Keratinocyte (primary cell): ENCODE results near the gene CFHR4. TPM values are rescaled to one million over a fixed set of nuclear protein-coding genes. Genes with fewer than 3 reads are reported as not detected.

Experiments used
- DNase-seq: peaks from one replicate; pipeline ENCODE4 v3.0.0-alpha.2; 2011; ENCODE audit warnings: low read depth, missing footprints, low spot score
- FAIRE-seq: peaks from 2 replicates; lab custom pipeline; 2011; peaks lifted over from hg19 to GRCh38; lab: Jason Lieb, UNC
- H2AFZ ChIP-seq: 2 replicates; pipeline ENCODE4 v1.6.0; 2012; ENCODE audit warnings: low read length, control low read depth, inconsistent platforms; ENCODE audit not compliant: control insufficient read depth
- H3K27ac ChIP-seq: 2 replicates; pipeline ENCODE4 v1.5.1; 2011; ENCODE audit warnings: low read length; ENCODE audit not compliant: control insufficient read depth, insufficient read depth
- H3K27me3 ChIP-seq: 3 replicates; pipeline ENCODE4 v1.6.0; 2011; ENCODE audit warnings: low read length; ENCODE audit not compliant: control insufficient read depth, insufficient read depth; ENCODE audit errors: extremely low read depth
- H3K36me3 ChIP-seq, 2 experiments: 2 replicates in 1 of 2; 3 replicates in 1 of 2; pipeline ENCODE4 v1.5.1; 2011; ENCODE audit warnings: low read length in 2 of 2, mild to moderate bottlenecking in 1 of 2; ENCODE audit not compliant: control insufficient read depth in 2 of 2, insufficient read depth in 2 of 2; ENCODE audit errors: extremely low read depth in 1 of 2
- H3K4me1 ChIP-seq: 3 replicates; pipeline ENCODE4 v1.5.1; 2011; ENCODE audit warnings: low read length; ENCODE audit not compliant: control insufficient read depth, insufficient read depth; ENCODE audit errors: extremely low read depth
- H3K4me2 ChIP-seq: 3 replicates; pipeline ENCODE4 v1.6.0; 2011; ENCODE audit warnings: low read depth, low read length; ENCODE audit not compliant: control insufficient read depth, insufficient read depth; ENCODE audit errors: extremely low read depth
- H3K4me3 ChIP-seq, 3 experiments: fragments of 200-600 bp in 1 of 3; sonication (generic) in 1 of 3; 2 replicates in 2 of 3; 3 replicates in 1 of 3; pipeline ENCODE4 v1.5.1; 2011 to 2016; ENCODE audit warnings: low read length in 3 of 3, mild to moderate bottlenecking in 3 of 3, control low read depth in 2 of 3, inconsistent platforms in 1 of 3, low read depth in 1 of 3, mixed read lengths in 1 of 3, mixed run types in 1 of 3, moderate library complexity in 1 of 3; ENCODE audit not compliant: control insufficient read depth in 2 of 3, insufficient read depth in 2 of 3; ENCODE audit errors: extremely low read depth in 1 of 3
- H3K79me2 ChIP-seq: 2 replicates; pipeline ENCODE4 v1.6.0; 2012; ENCODE audit warnings: low read length; ENCODE audit not compliant: control insufficient read depth, insufficient read depth
- H3K9ac ChIP-seq: 3 replicates; pipeline ENCODE4 v1.6.0; 2011; ENCODE audit warnings: low read length; ENCODE audit not compliant: control insufficient read depth, insufficient read depth; ENCODE audit errors: extremely low read depth
- H3K9me1 ChIP-seq: 3 replicates; pipeline ENCODE4 v1.6.0; 2011; ENCODE audit warnings: low read length; ENCODE audit not compliant: control insufficient read depth, insufficient read depth; ENCODE audit errors: extremely low read depth
- H3K9me3 ChIP-seq: 2 replicates; pipeline ENCODE4 v1.5.1; 2012; ENCODE audit warnings: low read depth, low read length; ENCODE audit not compliant: control insufficient read depth
- H4K20me1 ChIP-seq: 3 replicates; pipeline ENCODE4 v1.6.0; 2011; ENCODE audit warnings: low read length; ENCODE audit not compliant: control insufficient read depth, insufficient read depth; ENCODE audit errors: extremely low read depth
- EZH2 ChIP-seq: IDR thresholded peaks from one replicate; pipeline ENCODE4 v1.6.1; 2012; ENCODE audit warnings: inconsistent platforms, mild to moderate bottlenecking, low read length, moderate library complexity
- dilution Hi-C: fragments of 300-500 bp; cut with MboI; formaldehyde crosslinking; loops from one replicate; pipeline ENCODE4 v1.7.0; 2020; ENCODE audit warnings: low sequenced_read_pairs; ENCODE audit not compliant: extremely low pct_ligation_motif_present
- polyA plus RNA-seq, 5 experiments: library from polyadenylated mRNA; depleted of rRNA in 3 of 5; stranded (reverse) in 3 of 5; stranded (forward) in 1 of 5; unstranded in 1 of 5; fragments of >200 nt; gene quantifications; 1 replicate in 1 of 5; 2 replicates in 3 of 5; 3 replicates in 1 of 5; pipeline versions ENCODE4 v1.2.1 to v1.2.3, GENCODE V29; 2011 to 2012; ENCODE audit warnings: missing spikeins in 2 of 5, low read depth in 1 of 5, low replicate concordance in 1 of 5
- TF ChIP-seq, protein P1 (sequence below), 3 experiments: IDR thresholded peaks in 1 of 3; conservative IDR thresholded peaks in 1 of 3; optimal IDR thresholded peaks in 1 of 3; 2 replicates in 2 of 3; 3 replicates in 1 of 3; pipeline versions ENCODE3 to v1.5.1; 2011; ENCODE audit warnings: low read length in 3 of 3, mild to moderate bottlenecking in 3 of 3, moderate library complexity in 2 of 3, control low read depth in 1 of 3, inconsistent platforms in 1 of 3; ENCODE audit not compliant: insufficient read depth in 2 of 3; ENCODE audit errors: extremely low read depth in 1 of 3

CFHR4 gene
- polyA plus RNA-seq, 1 donor (not counting 4 experiments of a cell fraction or from before 2014, with no cell fraction given), result not detected

DNA sequence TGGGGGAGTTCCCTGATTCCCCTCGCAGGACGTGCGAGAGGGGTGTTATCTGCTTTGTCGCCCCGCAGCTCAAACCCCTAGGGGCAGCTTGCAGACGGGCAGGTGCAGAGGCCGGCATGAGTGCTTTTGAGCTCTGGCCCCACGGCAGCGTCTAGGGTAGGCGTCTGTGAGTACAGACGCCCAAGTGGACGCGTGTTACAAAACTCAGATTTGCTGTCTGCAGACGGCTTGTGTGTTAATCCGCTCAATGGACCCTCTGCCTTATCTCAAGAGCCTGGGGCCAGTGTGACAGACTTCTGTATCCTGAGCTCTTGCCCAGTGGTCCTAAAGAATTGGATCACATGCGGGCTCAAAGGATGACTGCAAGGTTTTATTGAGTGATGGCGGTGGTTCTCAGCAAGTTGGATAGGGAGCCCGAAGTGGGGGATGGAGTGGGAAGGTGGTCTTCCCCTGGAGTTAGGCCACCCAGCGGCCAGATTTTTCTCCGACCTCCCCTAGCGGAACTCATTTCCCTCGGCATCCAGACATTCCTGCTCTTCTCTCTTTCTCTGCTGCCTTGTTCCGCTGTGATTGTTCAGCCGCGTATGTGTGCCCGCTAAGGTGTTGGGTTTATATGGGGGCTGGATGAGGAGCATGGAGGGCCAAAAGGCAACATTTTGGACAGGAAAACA lies 9.4 kb downstream of the CFHR4 start:
- DNase-seq (no peak), FAIRE-seq (no peak)
- dilution Hi-C loops, result no loop called here
- Histone ChIP-seq H3K27me3 (peaks cover 20% of the 10 kb centered on the region), H4K20me1 (no peaks in the 10 kb centered on the region), H3K9me1 (no peaks in the 10 kb centered on the region), H2AFZ (no peak overlapping the region), H3K4me3 (no peak overlapping the region), H3K79me2 (no peaks in the 10 kb centered on the region), H3K9ac (no peak overlapping the region), H3K36me3 (no peaks in the 10 kb centered on the region), H3K4me2 (no peak overlapping the region), H3K27ac (no peak overlapping the region), H3K4me1 (no peaks in the 10 kb centered on the region), H3K9me3 (no peaks in the 10 kb centered on the region)
- TF ChIP-seq, protein P1, sequence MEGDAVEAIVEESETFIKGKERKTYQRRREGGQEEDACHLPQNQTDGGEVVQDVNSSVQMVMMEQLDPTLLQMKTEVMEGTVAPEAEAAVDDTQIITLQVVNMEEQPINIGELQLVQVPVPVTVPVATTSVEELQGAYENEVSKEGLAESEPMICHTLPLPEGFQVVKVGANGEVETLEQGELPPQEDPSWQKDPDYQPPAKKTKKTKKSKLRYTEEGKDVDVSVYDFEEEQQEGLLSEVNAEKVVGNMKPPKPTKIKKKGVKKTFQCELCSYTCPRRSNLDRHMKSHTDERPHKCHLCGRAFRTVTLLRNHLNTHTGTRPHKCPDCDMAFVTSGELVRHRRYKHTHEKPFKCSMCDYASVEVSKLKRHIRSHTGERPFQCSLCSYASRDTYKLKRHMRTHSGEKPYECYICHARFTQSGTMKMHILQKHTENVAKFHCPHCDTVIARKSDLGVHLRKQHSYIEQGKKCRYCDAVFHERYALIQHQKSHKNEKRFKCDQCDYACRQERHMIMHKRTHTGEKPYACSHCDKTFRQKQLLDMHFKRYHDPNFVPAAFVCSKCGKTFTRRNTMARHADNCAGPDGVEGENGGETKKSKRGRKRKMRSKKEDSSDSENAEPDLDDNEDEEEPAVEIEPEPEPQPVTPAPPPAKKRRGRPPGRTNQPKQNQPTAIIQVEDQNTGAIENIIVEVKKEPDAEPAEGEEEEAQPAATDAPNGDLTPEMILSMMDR (optimal IDR thresholded peaks at IDR 0.05 in 1 of 3, IDR thresholded peaks at IDR 0.05 in 1 of 3, conservative IDR thresholded peaks at IDR 0.05 in 1 of 3; ENCODE audit: extremely low read depth in 1 of 3, insufficient read depth in 2 of 3, low read length in 3 of 3), result no peak
- TF ChIP-seq EZH2, result peak; percentile 71

DNA sequence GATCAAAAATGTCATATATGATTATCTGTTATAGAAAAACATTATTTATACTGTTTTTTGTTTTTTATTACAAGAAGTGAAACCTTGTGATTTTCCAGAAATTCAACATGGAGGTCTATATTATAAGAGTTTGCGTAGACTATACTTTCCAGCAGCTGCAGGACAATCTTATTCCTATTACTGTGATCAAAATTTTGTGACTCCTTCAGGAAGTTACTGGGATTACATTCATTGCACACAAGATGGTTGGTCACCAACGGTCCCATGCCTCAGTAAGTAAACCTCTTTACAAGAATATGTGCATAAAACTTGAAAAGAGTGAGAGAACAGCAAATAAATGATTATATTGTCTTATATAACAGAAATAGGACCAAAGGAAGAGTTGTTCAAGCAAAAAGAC lies 14.5 kb downstream of the CFHR4 start:
- Histone ChIP-seq H3K79me2 (no peaks in the 10 kb centered on the region), H3K36me3 (no peaks in the 10 kb centered on the region), H3K9ac (no peak overlapping the region), H4K20me1 (no peaks in the 10 kb centered on the region), H3K27me3 (peaks cover 15% of the 10 kb centered on the region), H3K9me1 (no peaks in the 10 kb centered on the region), H3K4me3 (no peak overlapping the region), H2AFZ (no peak overlapping the region), H3K4me1 (no peaks in the 10 kb centered on the region), H3K27ac (no peak overlapping the region), H3K9me3 (no peaks in the 10 kb centered on the region), H3K4me2 (no peak overlapping the region)
- FAIRE-seq (no peak), DNase-seq (no peak)
- dilution Hi-C loops, result no loop called here
- no peak for TF ChIP-seq EZH2
- TF ChIP-seq, protein P1 (optimal IDR thresholded peaks at IDR 0.05 in 1 of 3, IDR thresholded peaks at IDR 0.05 in 1 of 3, conservative IDR thresholded peaks at IDR 0.05 in 1 of 3; ENCODE audit: extremely low read depth in 1 of 3, insufficient read depth in 2 of 3, low read length in 3 of 3), result no peak
